Stimulated activated CD4-positive, alpha-beta T cell treated with anti-CD3 and anti-CD28 coated beads, Interleukin-12 subunit alpha, Interleukin-12 subunit beta, amount 100 ng/mL, for 48 hours (primary cell): Measurements from ENCODE around the gene SEZ6L.

Experiments used
- DNase-seq, 3 donors: peaks; one replicate each; pipeline ENCODE4 v3.0.0-alpha.2; 2020; ENCODE audit warnings: low read depth in 2 of 3, low spot score in 1 of 3

Gene SEZ6L

DNA sequence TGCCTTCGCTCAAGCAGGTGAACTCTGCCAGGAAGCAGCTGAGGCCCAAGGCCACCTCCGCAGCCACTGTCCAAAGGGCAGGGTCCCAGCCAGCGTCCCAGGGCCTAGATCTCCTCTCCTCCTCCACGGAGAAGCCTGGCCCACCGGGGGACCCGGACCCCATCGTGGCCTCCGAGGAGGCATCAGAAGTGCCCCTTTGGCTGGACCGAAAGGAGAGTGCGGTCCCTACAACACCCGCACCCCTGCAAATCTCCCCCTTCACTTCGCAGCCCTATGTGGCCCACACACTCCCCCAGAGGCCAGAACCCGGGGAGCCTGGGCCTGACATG is 123.4 kb downstream of the SEZ6L start:
- DNase-seq, result no peak

DNA sequence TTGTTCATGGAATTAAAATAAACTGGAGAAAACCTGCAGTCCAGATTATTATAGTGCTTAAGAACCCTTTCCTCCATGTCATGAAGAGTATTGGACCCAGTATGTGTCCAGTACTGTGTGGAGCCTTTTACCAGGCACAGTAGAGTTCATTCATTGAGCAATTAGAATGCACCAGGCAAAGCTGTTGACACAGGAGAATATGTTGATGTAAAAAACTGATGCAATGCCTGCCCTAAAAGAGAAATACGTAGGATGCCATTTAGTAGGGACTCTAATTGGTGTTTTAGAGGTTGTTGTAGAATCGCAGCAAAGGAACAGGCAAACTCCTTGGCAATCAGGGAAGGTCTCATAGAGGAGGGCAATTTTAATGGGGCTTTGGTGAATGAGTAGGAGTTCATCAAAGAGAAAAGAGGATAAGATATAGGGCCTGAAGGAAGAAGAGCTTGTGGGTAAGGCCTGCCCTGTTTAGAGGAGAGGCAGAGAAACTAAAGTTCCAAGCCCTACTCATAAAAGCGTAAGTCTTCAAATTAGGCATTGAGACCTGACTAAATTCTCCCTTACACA is 126.4 kb downstream of the SEZ6L start:
- DNase-seq, result no peak

DNA sequence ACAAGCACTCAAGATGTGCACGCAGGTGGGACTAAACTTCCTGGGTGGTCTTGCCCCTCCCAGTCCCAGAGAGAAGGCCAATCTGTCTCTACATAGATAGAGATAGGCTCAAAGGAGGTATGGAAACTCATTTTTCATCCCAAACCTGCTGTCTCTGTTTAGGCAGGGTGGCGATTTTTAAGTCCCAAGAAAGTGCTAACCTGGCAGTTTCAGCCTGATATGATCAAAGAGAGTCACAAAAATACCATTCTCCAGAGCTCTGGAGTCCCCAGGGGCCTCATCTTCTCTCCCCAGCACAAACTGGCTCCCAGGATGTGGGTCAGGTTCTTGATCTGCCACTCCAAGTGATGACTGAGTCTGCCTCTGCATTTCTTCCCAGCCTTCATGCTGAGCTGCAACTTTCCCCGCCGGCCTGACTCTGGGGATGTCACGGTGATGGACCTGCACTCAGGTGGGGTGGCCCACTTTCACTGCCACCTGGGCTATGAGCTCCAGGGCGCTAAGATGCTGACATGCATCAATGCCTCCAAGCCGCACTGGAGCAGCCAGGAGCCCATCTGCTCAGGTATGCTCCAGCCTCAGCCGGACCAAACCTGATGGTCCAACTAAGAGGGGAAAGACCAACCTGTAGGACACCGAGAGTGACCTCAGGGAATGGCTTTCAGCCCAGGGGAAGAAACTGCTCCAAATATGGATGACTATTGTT is 129.5 kb downstream of the SEZ6L start:
- DNase-seq, result no peak

DNA sequence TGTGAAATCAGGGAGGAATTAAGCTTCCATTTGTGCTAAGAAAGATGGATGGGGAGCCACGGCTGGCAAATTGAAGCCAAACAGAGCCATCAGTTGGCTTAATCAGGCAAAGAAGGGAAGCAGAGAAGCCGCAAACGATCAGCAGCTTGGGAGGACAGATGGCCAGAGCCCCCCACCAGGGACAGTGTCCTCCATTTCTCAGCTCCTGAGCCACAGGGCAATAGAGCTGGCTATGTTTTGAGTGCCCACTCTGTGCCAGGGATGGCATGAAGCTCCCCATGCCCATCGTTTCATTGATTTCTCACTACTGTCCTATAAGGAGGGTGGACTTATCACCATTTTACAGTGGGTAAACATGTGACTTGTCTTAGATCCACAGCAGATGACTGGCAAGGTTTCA is 133.5 kb downstream of the SEZ6L start:
- no peak for DNase-seq

DNA sequence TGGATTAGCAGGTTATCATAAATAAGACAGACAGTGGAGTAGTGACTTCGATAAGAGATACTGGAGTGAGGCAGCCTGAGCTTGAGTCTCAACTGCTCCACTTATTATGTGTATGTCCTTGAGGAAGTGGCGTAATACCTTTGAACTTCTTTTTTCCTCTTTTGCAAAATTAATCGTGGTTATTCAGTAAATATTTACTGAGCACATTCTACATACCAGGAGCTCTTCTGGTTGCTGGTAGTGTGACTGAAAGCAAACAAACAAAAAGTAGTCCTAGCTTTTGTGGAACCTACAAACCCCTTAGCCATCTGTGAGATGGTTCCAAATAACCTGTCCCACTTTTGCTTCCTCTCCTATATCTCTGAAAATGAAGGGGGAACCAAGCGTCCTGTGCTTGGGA is 134.2 kb downstream of the SEZ6L start:
- DNase-seq, result no peak

DNA sequence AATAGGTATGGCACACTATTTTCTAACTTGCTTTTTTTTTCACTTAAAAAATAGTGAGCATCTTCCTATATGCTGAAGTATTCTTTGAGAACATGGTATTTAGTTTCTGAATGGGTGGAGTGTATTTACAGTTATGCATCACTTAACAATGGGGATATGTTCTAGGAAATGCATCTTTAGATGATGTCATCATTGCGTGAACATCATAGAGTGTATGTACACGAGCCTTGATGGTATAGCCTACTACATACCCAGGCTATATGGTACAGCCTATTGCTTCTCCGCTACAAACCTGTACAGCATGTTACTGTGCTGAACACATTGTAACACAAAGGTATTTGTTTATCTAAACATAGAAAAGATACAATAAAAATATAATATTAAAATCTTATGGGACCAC is 135.5 kb downstream of the SEZ6L start:
- DNase-seq, result no peak

DNA sequence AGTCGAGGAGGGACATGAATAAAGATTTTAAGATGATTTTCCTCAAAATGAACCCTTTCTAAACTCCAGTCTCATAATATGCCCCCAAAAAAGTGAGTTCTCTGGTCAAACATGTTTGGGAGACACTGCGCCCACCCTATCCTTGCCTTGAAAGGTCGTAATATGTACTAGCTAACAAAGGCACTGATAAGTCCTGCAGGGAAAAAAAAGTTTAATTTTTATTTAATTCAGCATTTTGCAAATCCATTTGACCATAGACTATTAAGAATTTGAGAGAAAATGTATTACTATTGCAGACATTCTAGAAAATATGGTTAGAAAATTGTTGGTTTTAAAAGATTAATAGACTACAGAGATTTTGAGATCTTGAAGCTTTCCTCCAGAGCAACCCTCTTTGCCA is 139.2 kb downstream of the SEZ6L start:
- DNase-seq, result no peak

DNA sequence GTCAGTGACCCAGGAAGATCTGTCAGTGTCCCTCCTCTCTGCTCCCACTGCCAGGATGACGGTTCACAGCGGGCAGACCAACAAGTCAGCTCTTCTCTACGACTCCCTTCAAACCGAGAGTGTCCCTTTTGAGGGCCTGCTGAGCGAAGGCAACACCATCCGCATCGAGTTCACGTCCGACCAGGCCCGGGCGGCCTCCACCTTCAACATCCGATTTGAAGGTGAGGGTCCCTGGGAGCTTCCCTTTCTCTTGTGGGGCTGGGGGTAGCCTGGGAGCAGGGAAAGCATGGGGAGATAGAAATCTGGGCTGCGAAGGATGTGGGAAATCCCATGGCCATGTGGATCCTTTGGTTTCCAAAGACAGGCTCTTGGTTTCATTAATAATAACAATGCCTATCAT is 141.4 kb downstream of the SEZ6L start:
- DNase-seq, result no peak

DNA sequence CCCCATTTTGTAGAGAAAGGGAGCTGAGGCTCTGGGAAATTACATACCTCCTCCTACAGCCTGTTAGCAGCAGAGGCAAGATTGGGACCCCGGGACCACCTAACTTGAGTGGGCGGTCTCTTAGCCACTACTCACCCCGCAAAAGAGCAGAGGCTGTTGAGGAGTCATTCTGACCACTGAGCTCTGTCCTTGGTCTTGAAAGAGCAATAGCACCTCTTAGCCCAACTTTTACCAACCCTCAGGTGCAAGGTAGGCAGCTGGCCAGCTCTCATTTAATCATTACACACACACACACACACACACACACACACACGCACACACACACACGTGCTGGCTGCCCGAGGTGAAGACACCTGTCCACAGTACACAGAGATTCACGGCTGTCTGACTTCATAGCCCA is 144.0 kb downstream of the SEZ6L start:
- DNase-seq, result no peak

DNA sequence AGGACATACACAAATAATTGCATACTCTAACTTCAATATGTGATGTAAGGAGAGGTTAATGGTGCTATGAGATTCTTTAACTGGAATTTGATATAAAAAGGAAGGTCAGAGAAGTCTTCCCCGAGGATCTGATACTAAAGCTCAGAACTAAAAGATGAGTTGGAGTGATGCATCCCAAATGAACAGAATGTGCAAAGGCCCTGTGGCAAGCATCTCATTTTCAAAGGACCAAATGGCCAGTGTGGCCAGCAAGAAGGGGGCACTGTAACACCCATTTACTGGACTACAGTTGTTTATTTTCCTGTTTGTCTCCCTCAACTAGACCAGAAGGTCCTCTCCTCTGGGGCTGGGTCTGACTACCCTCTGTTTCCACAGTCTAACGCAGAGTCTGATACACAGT is 144.9 kb downstream of the SEZ6L start:
- no peak for DNase-seq

DNA sequence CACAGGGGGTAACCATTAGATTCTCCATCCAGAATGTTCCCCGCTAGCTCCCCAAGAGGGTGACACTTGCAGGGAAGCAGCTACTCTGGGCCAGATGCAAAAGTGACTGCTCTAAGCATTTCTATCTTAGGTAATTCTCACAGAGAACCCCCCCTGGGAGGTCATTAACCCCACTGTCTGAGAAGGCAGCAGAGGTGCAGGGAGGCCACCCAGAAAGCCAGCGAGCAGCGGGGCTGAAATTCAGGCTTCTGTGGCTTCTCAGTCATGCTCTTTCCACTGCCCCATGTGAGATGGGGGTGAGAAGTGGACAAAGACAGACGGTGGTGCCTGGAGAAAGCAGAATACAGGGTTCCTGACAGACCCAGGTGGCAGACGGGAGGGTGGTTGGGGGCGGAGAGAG is 145.4 kb downstream of the SEZ6L start:
- no peak for DNase-seq

DNA sequence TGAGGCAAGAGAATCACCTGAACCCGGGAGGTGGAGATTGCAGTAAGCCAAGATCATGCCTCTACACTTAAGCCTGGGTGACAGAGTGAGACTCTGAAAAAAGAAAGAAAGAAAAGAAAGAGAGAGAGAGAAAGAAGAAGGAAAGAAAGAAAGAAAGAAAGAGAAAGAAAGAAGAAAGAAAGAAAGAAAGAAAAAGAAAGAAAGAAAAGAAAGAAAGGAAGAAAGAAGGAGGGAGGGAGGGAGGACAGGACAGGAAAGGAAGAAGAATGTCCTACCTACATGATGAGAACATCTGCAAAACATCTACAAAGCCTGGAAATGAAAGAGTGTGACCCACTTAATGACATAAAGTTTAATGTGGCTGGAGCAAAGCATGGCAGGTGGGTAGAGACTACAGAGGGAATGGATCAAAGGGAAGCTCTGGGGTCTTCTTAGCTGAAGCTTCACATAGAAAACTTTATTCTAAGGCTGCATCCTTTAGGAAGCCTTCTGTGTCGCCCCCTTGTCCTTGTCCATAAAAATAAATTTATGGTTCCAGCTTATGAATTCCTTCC is 147.5 kb downstream of the SEZ6L start:
- no peak for DNase-seq

DNA sequence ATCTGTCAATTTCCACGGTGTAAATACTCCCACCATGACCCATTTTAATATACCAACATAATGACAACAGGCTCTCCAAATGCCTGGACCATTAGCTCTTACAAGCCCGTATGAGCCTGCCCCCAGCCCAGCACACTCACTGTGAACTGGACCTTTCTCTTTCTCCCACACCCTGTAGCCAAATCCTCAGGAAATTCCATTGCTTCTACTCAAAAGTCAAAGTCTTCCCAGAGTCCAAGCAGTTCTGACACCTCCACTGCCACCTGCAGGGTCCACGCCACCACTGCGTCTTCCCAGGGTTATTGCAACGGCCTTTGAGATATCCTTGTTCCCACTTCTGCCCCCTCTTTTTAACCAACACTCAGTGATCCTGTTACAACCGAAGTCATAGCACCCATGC is 149.7 kb downstream of the SEZ6L start:
- no peak for DNase-seq

DNA sequence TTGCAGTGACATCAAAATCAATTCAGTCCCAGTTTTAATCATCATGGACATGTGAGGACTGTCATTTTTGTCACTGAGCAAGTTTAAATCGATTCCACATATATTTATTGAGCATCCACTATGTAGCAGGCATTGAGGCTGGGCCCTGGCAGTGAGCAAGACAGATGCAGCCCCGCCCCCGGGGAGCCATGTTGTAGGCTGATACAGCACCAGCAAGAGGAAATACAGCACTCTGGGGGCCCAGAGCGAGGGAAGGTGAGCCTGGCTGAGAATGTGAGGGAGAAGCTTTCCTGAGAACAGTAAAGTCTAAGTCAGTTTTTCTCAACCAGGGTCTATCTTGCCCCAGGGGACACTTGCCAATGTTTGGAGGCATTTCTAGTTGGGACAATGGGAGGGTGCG is 151.2 kb downstream of the SEZ6L start:
- DNase-seq, result no peak

DNA sequence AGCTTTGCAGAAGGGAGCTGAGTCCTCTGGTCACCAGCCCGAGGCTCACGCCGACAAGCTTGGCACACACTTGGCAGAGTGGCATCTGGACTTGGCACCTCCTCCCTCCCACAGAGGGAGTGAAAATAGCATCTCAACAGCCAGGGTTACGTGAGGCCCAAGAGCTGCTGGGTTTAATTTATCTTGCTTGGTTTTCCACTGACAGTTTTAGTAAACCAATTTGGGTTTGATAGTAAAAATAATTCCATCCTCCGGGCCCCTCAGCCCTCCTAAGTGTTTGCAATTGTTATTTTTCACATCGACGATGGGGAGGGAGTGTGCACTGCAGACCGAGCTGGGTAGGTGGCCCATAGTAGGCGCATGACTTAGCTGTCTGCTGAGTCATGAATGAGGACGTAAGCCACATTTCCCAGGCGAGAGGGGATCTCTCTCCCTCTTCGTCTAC is 152.2 kb downstream of the SEZ6L start:
- DNase-seq, result no peak

DNA sequence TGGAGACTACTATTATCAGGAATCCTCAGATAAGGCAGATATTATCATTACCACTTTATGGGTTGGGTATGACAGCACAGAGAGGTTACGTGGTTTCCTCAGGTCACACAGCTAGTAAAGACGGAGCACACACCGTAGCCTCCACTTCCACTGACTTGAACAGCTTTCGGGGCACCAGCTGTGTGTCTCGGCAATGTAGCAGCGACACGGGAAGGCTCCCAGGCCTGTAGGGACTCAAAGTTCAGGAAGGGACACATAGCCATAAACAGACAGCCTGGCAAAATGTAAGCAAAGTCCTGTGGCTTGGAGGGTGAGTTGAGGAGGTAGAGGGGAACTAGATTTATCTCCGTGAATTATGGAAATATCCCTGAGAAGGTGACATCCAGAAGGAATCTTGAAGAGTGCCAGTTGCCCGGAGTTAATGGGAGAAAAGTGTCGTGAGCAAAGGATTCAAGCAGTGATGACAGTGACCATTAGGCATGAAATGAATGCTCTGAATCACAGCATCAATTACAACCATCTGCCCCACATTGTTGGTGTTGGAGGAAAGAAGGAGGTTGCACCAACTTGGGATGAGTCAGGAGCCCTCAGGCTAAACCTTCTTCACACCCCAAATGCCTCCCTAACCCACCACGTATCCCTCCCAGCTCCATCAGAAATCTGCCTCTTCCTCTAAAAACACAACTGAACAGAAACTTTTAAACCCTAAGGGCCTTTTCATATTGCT is 153.1 kb downstream of the SEZ6L start:
- no peak for DNase-seq

DNA sequence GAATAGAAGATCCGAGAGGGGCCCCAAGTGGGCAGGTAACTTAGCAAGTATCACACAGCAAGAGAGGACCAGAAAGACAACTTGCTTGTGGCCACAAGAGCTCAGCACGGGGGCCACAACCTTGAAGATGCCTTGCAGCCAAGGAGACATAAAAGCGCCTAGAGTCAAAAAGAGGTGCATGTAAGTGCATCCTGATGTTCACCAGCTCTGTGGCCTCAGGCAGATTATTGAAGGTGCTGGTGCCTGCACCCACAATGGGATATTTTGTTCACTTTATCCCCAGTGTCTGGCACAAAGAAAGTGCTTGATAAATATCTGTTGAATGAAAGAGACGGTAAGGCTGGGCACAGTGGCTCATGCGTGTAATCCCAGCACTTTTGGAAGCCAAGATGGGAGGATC is 153.8 kb downstream of the SEZ6L start:
- DNase-seq, result no peak

DNA sequence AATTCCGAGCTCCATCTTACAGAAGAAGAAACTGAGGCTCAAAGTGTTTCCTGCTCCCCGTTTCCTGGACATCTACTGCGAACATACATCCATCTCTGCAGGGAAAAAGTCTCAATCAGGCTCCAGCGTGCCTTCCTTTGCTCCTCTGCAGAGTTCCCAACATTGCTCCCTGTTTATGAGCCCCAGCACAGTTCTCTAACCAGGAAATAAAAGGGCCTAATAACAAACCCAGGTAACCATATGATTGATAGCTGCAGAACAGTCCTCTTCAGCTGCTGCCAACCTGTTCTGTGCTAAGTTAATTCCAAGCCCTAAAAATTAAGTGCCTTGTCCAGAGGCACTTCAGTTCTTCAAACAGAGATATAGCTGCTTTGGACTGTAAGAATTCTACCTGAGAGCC is 154.9 kb downstream of the SEZ6L start:
- DNase-seq, result no peak

DNA sequence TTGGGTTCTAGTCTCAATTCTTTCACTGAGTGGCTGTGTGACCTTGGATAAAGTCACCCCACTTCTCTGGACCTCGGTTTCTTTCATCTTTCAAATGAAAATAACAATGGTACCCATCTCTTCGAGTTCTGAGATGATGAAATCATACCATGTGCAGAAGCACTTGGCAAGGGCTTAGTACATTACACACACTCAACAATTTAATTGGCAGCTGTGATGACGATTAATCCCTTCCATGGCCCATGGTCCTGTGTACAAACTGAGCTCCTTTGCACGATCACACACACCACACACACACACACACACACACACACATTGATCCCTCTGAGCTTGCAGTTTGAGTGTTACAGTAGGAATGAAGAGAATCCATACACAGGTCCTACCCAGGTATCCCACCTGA is 156.4 kb downstream of the SEZ6L start:
- no peak for DNase-seq

DNA sequence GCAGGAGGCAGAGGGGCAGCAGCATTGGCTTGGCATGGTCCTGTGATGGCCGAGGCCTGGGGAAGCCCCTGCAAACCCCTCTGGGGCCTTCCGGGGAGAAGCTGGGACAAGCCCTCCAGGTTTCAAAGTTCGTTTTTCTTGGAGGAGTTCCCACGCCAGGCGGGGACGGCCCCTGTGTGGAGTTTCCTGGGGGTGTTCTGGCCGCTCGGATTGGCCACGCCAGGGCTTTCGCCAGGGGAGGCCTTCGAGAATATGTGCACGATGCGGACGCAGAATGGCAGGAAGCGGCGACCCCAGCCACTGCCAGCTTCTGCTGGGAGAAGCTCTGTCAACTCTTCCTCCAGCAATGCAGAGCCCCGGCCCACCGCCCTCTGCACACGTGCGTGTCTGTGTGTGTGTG is 157.5 kb downstream of the SEZ6L start:
- no peak for DNase-seq

DNA sequence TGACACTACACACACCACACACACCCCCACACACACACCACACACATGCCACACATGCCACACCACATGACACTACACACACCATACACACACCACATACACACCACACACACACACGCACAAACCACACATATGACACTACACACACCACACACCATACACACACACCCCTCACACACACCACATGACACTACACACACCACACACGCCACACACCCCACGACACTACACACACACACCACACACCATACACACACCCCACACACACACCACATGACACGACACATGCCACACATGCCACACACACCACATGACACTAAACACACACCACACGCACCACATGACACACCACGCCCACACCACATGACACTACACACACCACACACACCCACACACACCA is 158.0 kb downstream of the SEZ6L start:
- DNase-seq, result no peak

DNA sequence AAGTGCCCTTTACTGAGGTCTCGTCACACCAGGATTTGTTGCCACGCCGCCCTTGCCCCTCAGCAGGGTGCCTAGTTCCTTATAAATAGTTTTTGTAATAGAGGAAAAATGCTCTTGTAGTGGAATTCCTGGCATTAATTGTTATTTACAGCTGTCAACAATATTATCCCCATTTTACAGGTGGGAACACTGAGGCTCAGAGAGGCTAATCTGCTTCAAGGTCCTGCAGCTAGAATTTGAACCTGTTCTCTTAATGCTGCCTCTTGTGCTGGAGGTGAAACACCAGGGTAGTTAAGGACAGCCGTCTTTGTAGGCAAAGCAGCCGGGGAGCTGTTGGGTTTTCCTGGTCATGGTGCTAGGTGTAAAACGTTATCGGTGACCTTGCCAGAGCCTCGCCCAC is 159.0 kb downstream of the SEZ6L start:
- no peak for DNase-seq
